NCI-H748 (cell line): ENCODE data around the gene SLC52A3.
"Not testable (repeated sequence)": the region's sequence is repeated elsewhere in the genome, so short reads cannot be mapped to it uniquely, and the experiment has no call there.

ENCODE experiments used
- DNase-seq: peaks from one replicate; lab custom pipeline; 2025; ENCODE audit not compliant: unreplicated experiment; lab: John Stamatoyannopoulos, UW

Gene SLC52A3

GRCh38 chr20:730005-730404 is 38.3 kb downstream of the SLC52A3 start:
- no peak for DNase-seq

- peak; percentile 88 for DNase-seq
Observed at GRCh38 chr20:728256-728944, 39.9 kb downstream of the SLC52A3 start.

GRCh38 chr20:726160-726559 is 42.1 kb downstream of the SLC52A3 start:
- no peak for DNase-seq

- DNase-seq = no peak
Observed at GRCh38 chr20:725491-725890, 42.8 kb downstream of the SLC52A3 start.

GRCh38 chr20:724797-725196 is 43.5 kb downstream of the SLC52A3 start:
- not testable (repeated sequence) for DNase-seq

GRCh38 chr20:723756-724155 is 44.5 kb downstream of the SLC52A3 start:
- DNase-seq = peak; percentile 50

GRCh38 chr20:722822-723644 is 45.3 kb downstream of the SLC52A3 start:
- DNase-seq = no peak

GRCh38 chr20:721876-722275 is 46.4 kb downstream of the SLC52A3 start:
- no peak for DNase-seq

GRCh38 chr20:719816-720215 is 48.5 kb downstream of the SLC52A3 start:
- DNase-seq = no peak

GRCh38 chr20:719068-719467 is 49.2 kb downstream of the SLC52A3 start:
- DNase-seq = no peak

GRCh38 chr20:717832-718231 is 50.5 kb downstream of the SLC52A3 start:
- DNase-seq = no peak

GRCh38 chr20:717271-717670 is 51.0 kb downstream of the SLC52A3 start:
- no peak for DNase-seq

- DNase-seq = no peak
Observed at GRCh38 chr20:714453-714852, 53.8 kb downstream of the SLC52A3 start.

- no peak for DNase-seq
Observed at GRCh38 chr20:711576-711975, 56.7 kb downstream of the SLC52A3 start.

GRCh38 chr20:710780-711450 is 57.4 kb downstream of the SLC52A3 start:
- no peak for DNase-seq
